GM13977 (cell line): ENCODE measurements around the gene DDIT4.
A peak's percentile ranks its signal among the peaks of the same experiment; 100 is the strongest.
"Not testable (repeated sequence)": the region's sequence is repeated elsewhere in the genome, so short reads cannot be mapped to it uniquely, and the experiment has no call there.

ENCODE experiments used
- DNase-seq: peaks from one replicate; pipeline ENCODE4 v3.0.0; 2012; ENCODE audit warnings: low spot score
- CTCF ChIP-seq: IDR thresholded peaks from 2 replicates; pipeline ENCODE4 v1.5.1; 2012; ENCODE audit warnings: mild to moderate bottlenecking, control low read depth; ENCODE audit not compliant: insufficient read depth; ENCODE audit errors: extremely low read depth, missing control alignments
- in situ Hi-C: fragments of 300-500 bp; cut with MboI; formaldehyde crosslinking; loops from one replicate; pipeline ENCODE4 v1.12.0; 2022; ENCODE audit warnings: low sequenced_read_pairs, low pct_unique_long_range_greater_than_20kb, mixed read lengths, inconsistent platforms; ENCODE audit not compliant: unreplicated experiment

Gene DDIT4

GRCh38 chr10:72273410-72274212 is at the start of gene DDIT4:
Gene DDIT4 (plus strand): TSS chr10:72273924. CDS start chr10:72274217, 293 bp downstream.
- no peak for TF ChIP-seq CTCF
- peak; percentile 99 for DNase-seq
- in situ Hi-C loops = no loop called here

- in situ Hi-C loops, DNase-seq: not testable (repeated sequence)
These were observed 49.5 kb upstream of the DDIT4 start for GRCh38 chr10:72224191-72224590.

- no peak for TF ChIP-seq CTCF
- DNase-seq = no peak
- in situ Hi-C loops = no loop called here
These were observed 47.2 kb upstream of the DDIT4 start for GRCh38 chr10:72226418-72227027.

- DNase-seq = no peak
- in situ Hi-C loops = no loop called here
- no peak for TF ChIP-seq CTCF
These were observed 45.9 kb upstream of the DDIT4 start for GRCh38 chr10:72227826-72228225.

GRCh38 chr10:72228318-72228751 is 45.4 kb upstream of the DDIT4 start:
- DNase-seq = no peak
- TF ChIP-seq CTCF = no peak
- in situ Hi-C loops = no loop called here

GRCh38 chr10:72229261-72230251 is 44.2 kb upstream of the DDIT4 start:
- DNase-seq = no peak
- in situ Hi-C loops = no loop called here

More at GRCh38 chr10:72229261-72230251, 44.2 kb upstream of the DDIT4 start:
- TF ChIP-seq CTCF = no peak
